ENCODE measurements around the gene ADAMTSL3.
"Not testable (repeated sequence)": the region's sequence is repeated elsewhere in the genome, so short reads cannot be mapped to it uniquely, and the experiment has no call there.

The ADAMTSL3 gene

GRCh38 chr15:83709811-83710210 lies 55.9 kb downstream of the ADAMTSL3 start:
- no peak for DNase-seq

GRCh38 chr15:83710452-83710851 lies 56.5 kb downstream of the ADAMTSL3 start:
- no peak for DNase-seq

- no peak for DNase-seq
Observed at GRCh38 chr15:83711236-83711635, 57.3 kb downstream of the ADAMTSL3 start.

GRCh38 chr15:83713242-83713641 lies 59.3 kb downstream of the ADAMTSL3 start:
- no peak for DNase-seq

- DNase-seq, result no peak
Observed at GRCh38 chr15:83714939-83715628, 61.2 kb downstream of the ADAMTSL3 start.

- DNase-seq, result no peak
Observed at GRCh38 chr15:83716605-83717004, 62.7 kb downstream of the ADAMTSL3 start.

- DNase-seq, result no peak
Observed at GRCh38 chr15:83717010-83717409, 63.1 kb downstream of the ADAMTSL3 start.

GRCh38 chr15:83720468-83720867 lies 66.5 kb downstream of the ADAMTSL3 start:
- no peak for DNase-seq

- no peak for DNase-seq
Observed at GRCh38 chr15:83721031-83721430, 67.1 kb downstream of the ADAMTSL3 start.

- no peak for DNase-seq
Observed at GRCh38 chr15:83721981-83722380, 68.1 kb downstream of the ADAMTSL3 start.

GRCh38 chr15:83723216-83723615 lies 69.3 kb downstream of the ADAMTSL3 start:
- no peak for DNase-seq

- no peak for DNase-seq
Observed at GRCh38 chr15:83732196-83732595, 78.3 kb downstream of the ADAMTSL3 start.

GRCh38 chr15:83732770-83733169 lies 78.8 kb downstream of the ADAMTSL3 start:
- DNase-seq, result no peak

- no peak for DNase-seq
Observed at GRCh38 chr15:83733206-83733605, 79.3 kb downstream of the ADAMTSL3 start.

GRCh38 chr15:83733691-83734090 lies 79.8 kb downstream of the ADAMTSL3 start:
- no peak for DNase-seq

- DNase-seq, result no peak
Observed at GRCh38 chr15:83734487-83734886, 80.6 kb downstream of the ADAMTSL3 start.

- DNase-seq, result no peak
Observed at GRCh38 chr15:83739629-83740028, 85.7 kb downstream of the ADAMTSL3 start.

- no peak for DNase-seq
Observed at GRCh38 chr15:83745771-83746170, 91.8 kb downstream of the ADAMTSL3 start.

GRCh38 chr15:83746231-83746630 lies 92.3 kb downstream of the ADAMTSL3 start:
- no peak for DNase-seq

- DNase-seq, result peak; percentile 36
Observed at GRCh38 chr15:83747050-83747717, 93.3 kb downstream of the ADAMTSL3 start.

- DNase-seq, result no peak
Observed at GRCh38 chr15:83747718-83748110, 93.8 kb downstream of the ADAMTSL3 start.

- no peak for DNase-seq
Observed at GRCh38 chr15:83753872-83754493, 100.1 kb downstream of the ADAMTSL3 start.

GRCh38 chr15:83757291-83757690 lies 103.4 kb downstream of the ADAMTSL3 start:
- not testable (repeated sequence) for DNase-seq

GRCh38 chr15:83762367-83762766 lies 108.4 kb downstream of the ADAMTSL3 start:
- DNase-seq, result no peak
